HFF-Myc (cell line): ENCODE data around the gene PI4K2A.

Experiments used
- DNase-seq: peaks from one replicate; pipeline ENCODE4 v3.0.0-alpha.2; 2011; ENCODE audit warnings: low read depth; ENCODE audit errors: extremely low read depth
- H3K4me3 ChIP-seq: replicated peaks from 2 replicates; pipeline ENCODE4 v1.5.1; 2011; ENCODE audit warnings: low read depth, mild to moderate bottlenecking, control low read depth, low read length
- CTCF ChIP-seq: IDR thresholded peaks from 2 replicates; pipeline ENCODE4 v1.5.1; 2012; ENCODE audit warnings: mild to moderate bottlenecking, low read depth, low read length, control low read depth; ENCODE audit errors: missing control alignments

Gene PI4K2A

GRCh38 chr10:97719602-97720001, 79.1 kb downstream of the PI4K2A start:
- no peak for TF ChIP-seq CTCF
- H3K4me3 ChIP-seq, result no peak overlapping the region
- no peak for DNase-seq

GRCh38 chr10:97721871-97722780, 81.7 kb downstream of the PI4K2A start:
- TF ChIP-seq CTCF, result no peak
- no peak overlapping the region for H3K4me3 ChIP-seq
- no peak for DNase-seq

- no peak overlapping the region for H3K4me3 ChIP-seq
- TF ChIP-seq CTCF, result no peak
- DNase-seq, result no peak
Observed at GRCh38 chr10:97723001-97723400, 82.5 kb downstream of the PI4K2A start.

- no peak for TF ChIP-seq CTCF
- DNase-seq, result no peak
- no peak overlapping the region for H3K4me3 ChIP-seq
Observed at GRCh38 chr10:97724341-97724941, 84.0 kb downstream of the PI4K2A start.
